CD8-positive, alpha-beta memory T cell (primary cell): ENCODE results near the gene MTR. TPM values are rescaled to one million over a fixed set of nuclear protein-coding genes. Genes with fewer than 3 reads are reported as not detected.

Experiments used
- CTCF ChIA-PET: fragments of 350-600 bp; sonication (Branson Sonifier 250); formaldehyde crosslinking; loops from one replicate; lab custom pipeline; 2021; ENCODE audit warnings: antibody characterized with exemption; lab: Charles Lee
- POLR2A ChIA-PET: fragments of 350-600 bp; sonication (Branson Sonifier 250); formaldehyde crosslinking; loops from one replicate; lab custom pipeline; 2021; ENCODE audit warnings: antibody characterized with exemption; lab: Charles Lee
- DNase-seq, 5 donors: peaks; one replicate each; pipeline versions ENCODE4 v3.0.0 to v3.0.0-alpha.2; 2020 to 2022; ENCODE audit warnings: mixed read lengths in 1 of 5
- H3K27ac ChIP-seq: one replicate; pipeline ENCODE4 v1.7.0; 2013; ENCODE audit warnings: low read depth, mild to moderate bottlenecking, low read length, moderate library complexity
- H3K27me3 ChIP-seq: 2 replicates; pipeline ENCODE4 v1.7.0; 2013; ENCODE audit warnings: low read length, mild to moderate bottlenecking; ENCODE audit not compliant: insufficient read depth, poor library complexity, severe bottlenecking
- H3K36me3 ChIP-seq: 2 replicates; pipeline ENCODE4 v1.7.0; 2013; ENCODE audit warnings: mild to moderate bottlenecking, low read length, moderate library complexity; ENCODE audit not compliant: insufficient read depth
- H3K4me1 ChIP-seq: 2 replicates; pipeline ENCODE4 v1.7.0; 2013; ENCODE audit warnings: mild to moderate bottlenecking, low read length, moderate library complexity; ENCODE audit not compliant: insufficient read depth
- H3K4me3 ChIP-seq: 2 replicates; pipeline ENCODE4 v1.7.0; 2013; ENCODE audit warnings: mild to moderate bottlenecking, low read length
- H3K9me3 ChIP-seq: 2 replicates; pipeline ENCODE4 v1.7.0; 2013; ENCODE audit warnings: mild to moderate bottlenecking, low read length
- H3K27ac Mint-ChIP-seq, 8 donors: one replicate each; pipeline ENCODE4 v1.8.0; 2020 to 2021; ENCODE audit warnings: mixed read lengths in 8 of 8, mild to moderate bottlenecking in 6 of 8, inconsistent platforms in 3 of 8, moderate library complexity in 3 of 8
- H3K27me3 Mint-ChIP-seq, 2 donors: one replicate each; pipeline ENCODE4 v1.8.0; 2020 to 2021; ENCODE audit warnings: mixed read lengths in 2 of 2, mild to moderate bottlenecking in 1 of 2, moderate library complexity in 1 of 2
- H3K36me3 Mint-ChIP-seq, 3 donors: one replicate each; pipeline ENCODE4 v1.8.0; 2020 to 2021; ENCODE audit warnings: mixed read lengths in 3 of 3, inconsistent platforms in 1 of 3, mild to moderate bottlenecking in 1 of 3
- H3K4me1 Mint-ChIP-seq, 3 donors: one replicate each; pipeline ENCODE4 v1.8.0; 2020 to 2021; ENCODE audit warnings: mixed read lengths in 3 of 3, inconsistent platforms in 1 of 3, mild to moderate bottlenecking in 1 of 3
- H3K4me3 Mint-ChIP-seq, 7 donors: one replicate each; pipeline ENCODE4 v1.8.0; 2020 to 2021; ENCODE audit warnings: mixed read lengths in 7 of 7, mild to moderate bottlenecking in 6 of 7, moderate library complexity in 4 of 7, inconsistent platforms in 2 of 7
- H3K9me3 Mint-ChIP-seq, 5 donors: one replicate each; pipeline ENCODE4 v1.8.0; 2020 to 2022; ENCODE audit warnings: mixed read lengths in 5 of 5, mild to moderate bottlenecking in 3 of 5, moderate library complexity in 2 of 5, inconsistent platforms in 1 of 5
- polyA plus RNA-seq: library from polyadenylated mRNA; unstranded; fragments of 300-500 nt; fragmentation: Illumina TruSeq; gene quantifications from one replicate; pipeline ENCODE4 v1.2.3, GENCODE V29; 2021
- total RNA-seq, 2 experiments: library from RNA; stranded (reverse); gene quantifications; one replicate each; pipeline ENCODE4 v1.2.3, GENCODE V29; 2021

Gene MTR
- total and polyA plus RNA-seq, 3 experiments from 2014 or later, result 21.1 to 52.8 (median 48.0) TPM

DNA sequence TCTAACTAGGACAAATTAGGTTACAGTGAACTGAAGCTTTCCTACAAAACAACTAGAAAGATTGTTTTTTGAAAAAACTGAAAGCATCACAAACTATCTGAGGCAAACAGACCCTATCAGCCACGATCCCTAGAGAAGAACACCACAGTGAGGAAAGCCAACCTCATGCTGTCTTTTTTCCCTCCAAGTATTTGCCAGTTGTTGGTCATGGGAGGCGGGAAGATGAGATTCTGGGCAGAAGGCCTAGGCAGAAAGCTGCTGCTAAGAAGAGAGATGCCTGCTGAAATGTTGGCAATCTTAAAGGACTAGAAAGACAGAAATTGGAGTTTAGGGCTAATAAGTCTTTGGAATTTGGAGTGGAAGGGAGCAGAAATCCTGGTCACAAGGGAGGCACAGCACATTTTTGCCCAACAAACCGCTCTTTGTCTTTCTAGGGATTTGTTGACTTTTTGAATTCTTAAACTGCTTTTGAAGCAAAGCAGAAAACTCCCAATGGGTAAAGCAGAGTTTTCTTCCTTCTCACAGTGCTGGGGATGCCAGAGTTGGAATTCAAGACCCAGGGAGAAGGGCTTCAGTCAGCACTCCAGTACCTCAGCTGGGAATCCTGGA lies 125.3 kb downstream of the MTR start:
- Mint-ChIP-seq H3K4me1 (no peaks in the 10 kb centered on the region), H3K27ac (no peak overlapping the region), H3K9me3 (peaks cover 9 to 19% (median 14%) of the 10 kb centered on the region in 5 donors), H3K27me3 (peaks cover 4 to 5% of the 10 kb centered on the region in 2 donors), H3K36me3 (peaks cover 8 to 37% (median 11%) of the 10 kb centered on the region in 3 donors), H3K4me3 (no peak overlapping the region)
- H3K9me3 ChIP-seq, result peaks cover 4% of the 10 kb centered on the region
- no peak overlapping the region for H3K4me3 ChIP-seq
- H3K27ac ChIP-seq, result no peak overlapping the region
- H3K27me3 ChIP-seq, result no peaks in the 10 kb centered on the region
- H3K4me1 ChIP-seq, result no peaks in the 10 kb centered on the region
- ChIA-PET CTCF (no interaction called here), POLR2A (no interaction called here)
- H3K36me3 ChIP-seq, result no peaks in the 10 kb centered on the region
- DNase-seq, result no peak

DNA sequence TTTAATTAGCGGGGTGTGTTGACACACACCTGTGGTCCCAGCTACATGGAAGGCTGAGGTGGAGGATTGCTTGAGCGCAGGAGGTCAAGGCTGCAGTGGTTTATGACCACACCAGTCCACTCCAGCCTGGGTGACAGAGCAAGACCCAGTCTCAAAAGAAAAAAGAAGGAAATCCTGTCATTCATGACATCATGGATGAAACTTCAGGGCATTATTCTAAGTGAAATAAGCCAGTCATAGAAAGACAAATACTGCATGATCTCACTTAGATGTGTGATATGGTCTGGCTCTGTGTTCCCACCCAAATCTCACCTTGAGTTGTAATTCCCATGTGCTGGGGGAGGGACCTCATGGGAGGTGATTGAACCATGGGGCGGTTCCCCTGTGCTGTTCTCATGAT lies 126.5 kb downstream of the MTR start:
- Mint-ChIP-seq H3K27ac (no peak overlapping the region), H3K36me3 (peaks cover 7 to 27% (median 8%) of the 10 kb centered on the region in 3 donors), H3K9me3 (peaks cover 8 to 13% (median 11%) of the 10 kb centered on the region in 5 donors), H3K27me3 (peaks cover 8 to 14% of the 10 kb centered on the region in 2 donors), H3K4me3 (no peak overlapping the region), H3K4me1 (no peaks in the 10 kb centered on the region)
- ChIA-PET POLR2A (no interaction called here), CTCF (no interaction called here)
- Histone ChIP-seq H3K36me3 (no peaks in the 10 kb centered on the region), H3K4me1 (no peaks in the 10 kb centered on the region), H3K9me3 (peaks cover 4% of the 10 kb centered on the region), H3K27ac (no peak overlapping the region), H3K4me3 (no peak overlapping the region), H3K27me3 (no peaks in the 10 kb centered on the region)
- no peak for DNase-seq

DNA sequence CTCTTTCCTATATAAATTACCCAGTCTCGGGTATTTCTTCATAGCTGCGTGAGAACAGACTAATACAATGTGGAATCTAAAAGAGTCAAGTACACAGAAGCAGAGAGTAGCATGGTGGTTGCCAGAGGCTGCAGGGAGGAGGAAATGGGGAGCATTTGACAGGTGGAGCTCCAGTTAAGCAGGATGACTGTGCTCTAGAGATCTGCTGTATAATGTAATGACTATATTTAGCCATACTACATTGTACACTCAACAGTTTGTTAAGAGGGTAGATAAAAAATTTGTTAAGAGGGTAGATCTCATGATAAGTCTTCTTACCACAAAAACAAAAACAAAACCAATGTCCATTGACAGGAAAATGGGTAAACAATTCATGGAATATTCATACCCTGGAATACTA lies 127.1 kb downstream of the MTR start:
- CTCF ChIA-PET, result no interaction called here

DNA sequence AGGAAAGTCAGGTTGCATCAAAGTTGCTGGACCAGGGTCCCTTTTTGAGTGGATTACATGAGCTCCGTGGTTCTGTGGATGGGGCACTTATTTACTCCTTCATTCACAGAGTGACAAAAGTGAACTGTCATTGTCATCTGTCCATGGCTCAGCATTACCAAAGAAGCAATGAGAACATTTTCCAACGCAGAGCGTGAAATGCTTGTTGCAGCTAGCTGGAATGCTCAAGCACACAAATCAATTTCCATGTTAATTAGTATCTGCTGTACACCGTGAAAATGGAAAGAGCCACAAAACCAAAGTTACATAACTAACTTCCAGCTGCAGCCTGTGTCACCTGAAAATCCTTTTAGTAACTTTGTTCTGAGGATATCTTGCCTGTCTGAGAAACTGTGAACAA lies 130.3 kb downstream of the MTR start:
- no peaks in the 10 kb centered on the region for H3K27me3 ChIP-seq
- no peak overlapping the region for H3K27ac Mint-ChIP-seq
- H3K27ac ChIP-seq, result no peak overlapping the region
- peaks cover 0 to 1% (median 0%) of the 10 kb centered on the region in 3 donors for H3K36me3 Mint-ChIP-seq
- POLR2A ChIA-PET, result no interaction called here
- no peaks in the 10 kb centered on the region for H3K4me1 ChIP-seq
- H3K9me3 Mint-ChIP-seq, result peaks cover 0 to 10% (median 2%) of the 10 kb centered on the region in 5 donors
- DNase-seq, result no peak
- H3K9me3 ChIP-seq, result no peaks in the 10 kb centered on the region
- no peak overlapping the region for H3K4me3 Mint-ChIP-seq
- no peaks in the 10 kb centered on the region for H3K36me3 ChIP-seq
- H3K4me1 Mint-ChIP-seq, result no peaks in the 10 kb centered on the region
- CTCF ChIA-PET, result no interaction called here
- no peak overlapping the region for H3K4me3 ChIP-seq
- peaks cover 16 to 25% of the 10 kb centered on the region in 2 donors for H3K27me3 Mint-ChIP-seq

More for the DNA sequence above, 127.1 kb downstream of the MTR start:
- Histone ChIP-seq H3K4me1 (no peaks in the 10 kb centered on the region), H3K27me3 (no peaks in the 10 kb centered on the region), H3K36me3 (no peaks in the 10 kb centered on the region), H3K9me3 (peaks cover under 1% of the 10 kb centered on the region), H3K4me3 (no peak overlapping the region), H3K27ac (no peak overlapping the region)
- H3K27ac Mint-ChIP-seq, result no peak overlapping the region
- no peaks in the 10 kb centered on the region for H3K4me1 Mint-ChIP-seq
- DNase-seq, result no peak
- no peak overlapping the region for H3K4me3 Mint-ChIP-seq
- peaks cover 4 to 13% (median 7%) of the 10 kb centered on the region in 5 donors for H3K9me3 Mint-ChIP-seq
- POLR2A ChIA-PET, result no interaction called here
- peaks cover 8 to 17% of the 10 kb centered on the region in 2 donors for H3K27me3 Mint-ChIP-seq
- peaks cover 3 to 21% (median 4%) of the 10 kb centered on the region in 3 donors for H3K36me3 Mint-ChIP-seq

DNA sequence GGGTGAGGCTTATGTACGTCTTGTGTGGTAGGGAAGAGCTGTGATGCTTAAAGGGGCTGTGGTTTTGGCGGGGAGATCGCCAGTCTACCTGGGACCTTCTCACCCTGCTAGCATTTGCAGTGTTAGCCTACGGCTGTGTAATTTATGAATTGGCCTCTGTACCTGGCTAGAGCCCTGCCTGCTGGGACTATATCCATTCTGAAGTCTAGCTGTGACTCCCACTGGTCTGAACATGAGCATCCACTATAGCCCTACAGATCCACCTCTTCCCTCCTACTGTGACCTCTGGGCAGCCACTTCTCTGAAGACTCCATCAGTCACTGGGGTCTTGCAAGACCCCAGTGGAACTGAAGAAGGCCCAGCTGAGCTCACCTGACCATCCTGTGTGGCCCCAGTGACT lies 135.4 kb downstream of the MTR start:
- no peak overlapping the region for H3K27ac Mint-ChIP-seq
- ChIA-PET CTCF (no interaction called here), POLR2A (no interaction called here)
- Histone ChIP-seq H3K9me3 (no peaks in the 10 kb centered on the region), H3K36me3 (no peaks in the 10 kb centered on the region), H3K27me3 (no peaks in the 10 kb centered on the region), H3K27ac (no peak overlapping the region), H3K4me1 (no peaks in the 10 kb centered on the region), H3K4me3 (no peak overlapping the region)
- H3K9me3 Mint-ChIP-seq, result peaks cover 0 to 10% (median 0%) of the 10 kb centered on the region in 5 donors
- DNase-seq, result no peak
- no peak overlapping the region for H3K4me3 Mint-ChIP-seq
- no peaks in the 10 kb centered on the region for H3K4me1 Mint-ChIP-seq
- H3K27me3 Mint-ChIP-seq, result peaks cover 11 to 23% of the 10 kb centered on the region in 2 donors
- H3K36me3 Mint-ChIP-seq, result peaks cover 0 to 1% (median 0%) of the 10 kb centered on the region in 3 donors

DNA sequence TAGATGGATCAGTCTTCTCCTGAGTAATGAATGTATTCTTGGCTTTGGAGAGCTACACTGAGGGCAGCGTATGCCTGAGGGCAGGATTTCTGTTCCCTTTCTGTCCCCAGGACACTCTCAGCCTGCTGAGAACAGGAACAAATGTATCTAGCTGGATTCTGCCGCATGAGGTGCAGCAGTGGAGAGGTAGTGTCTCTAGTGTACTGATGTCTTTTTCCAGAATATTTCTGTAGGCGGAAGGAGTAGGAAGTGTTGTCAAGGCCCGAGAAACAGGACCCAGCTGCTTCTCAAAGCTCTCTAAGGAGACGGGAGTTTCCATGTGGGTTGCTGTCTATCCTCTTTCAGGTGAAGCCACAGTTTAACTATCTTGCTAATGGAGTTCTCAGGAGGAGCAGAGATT lies 143.7 kb downstream of the MTR start:
- Histone ChIP-seq H3K36me3 (no peaks in the 10 kb centered on the region), H3K9me3 (no peaks in the 10 kb centered on the region), H3K4me1 (no peaks in the 10 kb centered on the region), H3K4me3 (no peak overlapping the region), H3K27ac (no peak overlapping the region), H3K27me3 (no peaks in the 10 kb centered on the region)
- Mint-ChIP-seq H3K4me3 (no peak overlapping the region), H3K4me1 (no peaks in the 10 kb centered on the region), H3K27me3 (peaks cover 8 to 19% of the 10 kb centered on the region in 2 donors), H3K9me3 (peaks cover 0 to 6% (median 0%) of the 10 kb centered on the region in 5 donors), H3K27ac (no peak overlapping the region), H3K36me3 (no peaks in the 10 kb centered on the region)
- CTCF ChIA-PET, result interaction anchor here (1.0 kb wide), 1 partner anchor 10 kb away, joined by 3 read pairs; no protein-coding TSS in a partner anchor
- POLR2A ChIA-PET, result no interaction called here
- DNase-seq, result no peak

DNA sequence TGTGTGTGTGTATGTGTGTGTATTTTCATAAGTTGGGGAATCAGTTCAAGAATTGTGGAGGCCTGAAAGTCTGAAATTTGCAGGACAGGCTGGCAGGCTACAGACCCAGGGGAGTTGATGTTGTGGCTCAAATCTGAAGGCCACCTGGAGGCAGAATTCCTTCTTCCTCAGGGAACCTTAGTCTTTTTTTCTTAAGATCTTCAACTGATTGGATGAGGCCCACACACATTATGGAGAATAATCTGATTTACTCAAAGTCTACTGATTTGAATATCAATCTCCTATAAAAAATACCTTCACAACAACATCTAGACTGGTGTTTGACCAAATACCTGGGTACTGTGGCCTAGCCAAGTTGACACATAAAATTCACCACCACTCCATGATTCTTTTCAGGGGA lies 147.3 kb downstream of the MTR start:
- no peaks in the 10 kb centered on the region for H3K36me3 ChIP-seq
- no peak overlapping the region for H3K4me3 ChIP-seq
- no peaks in the 10 kb centered on the region for H3K9me3 ChIP-seq
- CTCF ChIA-PET, result no interaction called here
- Mint-ChIP-seq H3K27me3 (peaks cover 9 to 18% of the 10 kb centered on the region in 2 donors), H3K4me3 (no peak overlapping the region), H3K4me1 (no peaks in the 10 kb centered on the region), H3K36me3 (no peaks in the 10 kb centered on the region), H3K9me3 (peaks cover 0 to 10% (median 0%) of the 10 kb centered on the region in 5 donors), H3K27ac (no peak overlapping the region)
- POLR2A ChIA-PET, result no interaction called here
- no peaks in the 10 kb centered on the region for H3K27me3 ChIP-seq
- no peak for DNase-seq
- no peak overlapping the region for H3K27ac ChIP-seq
- no peaks in the 10 kb centered on the region for H3K4me1 ChIP-seq

DNA sequence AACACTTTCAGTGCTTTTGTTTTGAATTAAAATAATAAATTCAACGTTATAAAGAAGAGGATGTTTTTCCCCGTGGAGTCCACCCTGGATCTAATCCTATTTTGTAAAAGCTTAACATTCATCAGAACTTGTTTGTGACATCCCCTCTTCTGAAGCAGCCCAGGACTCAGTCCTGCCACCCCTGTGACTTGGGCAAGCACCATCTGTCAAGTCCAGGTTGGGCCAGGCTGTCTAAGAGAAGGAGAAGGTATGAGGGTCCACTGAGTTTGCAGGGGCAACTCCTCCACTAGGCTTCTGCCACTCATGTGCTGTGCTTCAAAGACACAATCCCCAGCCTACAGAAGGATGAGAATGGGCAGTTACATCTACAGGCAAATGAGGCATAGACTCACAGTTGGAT lies 149.5 kb downstream of the MTR start:
- Mint-ChIP-seq H3K9me3 (peaks cover 0 to 8% (median 0%) of the 10 kb centered on the region in 5 donors), H3K4me1 (no peaks in the 10 kb centered on the region), H3K27ac (no peak overlapping the region), H3K36me3 (no peaks in the 10 kb centered on the region), H3K27me3 (peaks cover 6 to 15% of the 10 kb centered on the region in 2 donors), H3K4me3 (no peak overlapping the region)
- no peak for DNase-seq
- H3K9me3 ChIP-seq, result no peaks in the 10 kb centered on the region
- H3K27me3 ChIP-seq, result no peaks in the 10 kb centered on the region
- H3K4me1 ChIP-seq, result no peaks in the 10 kb centered on the region
- no peak overlapping the region for H3K27ac ChIP-seq
- POLR2A ChIA-PET, result no interaction called here
- H3K4me3 ChIP-seq, result no peak overlapping the region
- CTCF ChIA-PET, result no interaction called here
- H3K36me3 ChIP-seq, result no peaks in the 10 kb centered on the region
